H9 (cell line): ENCODE measurements around the gene CDH4. TPM values are rescaled to one million over a fixed set of nuclear protein-coding genes. Genes with fewer than 3 reads are reported as not detected.

Source experiments
- DNase-seq: peaks from one replicate; pipeline ENCODE4 v3.0.0-alpha.2; 2017
- H2AFZ ChIP-seq: one replicate; pipeline ENCODE4 v1.6.1; 2013; ENCODE audit warnings: mild to moderate bottlenecking, low read length, control low read depth, moderate library complexity
- H2AK5ac ChIP-seq: 2 replicates; pipeline ENCODE4 v1.6.1; 2013; ENCODE audit warnings: low read length, control low read depth, mixed read lengths; ENCODE audit not compliant: insufficient read length
- H2BK120ac ChIP-seq: one replicate; pipeline ENCODE4 v1.6.1; 2013; ENCODE audit warnings: low read depth, mild to moderate bottlenecking, low read length, control low read depth, inconsistent platforms; ENCODE audit not compliant: poor library complexity, severe bottlenecking
- H2BK12ac ChIP-seq: 2 replicates; pipeline ENCODE4 v1.6.1; 2013; ENCODE audit warnings: low read length, control low read depth, mixed read lengths, low read depth; ENCODE audit not compliant: insufficient read length
- H2BK15ac ChIP-seq: 2 replicates; pipeline ENCODE4 v1.6.1; 2013; ENCODE audit warnings: low read depth, low read length, control low read depth
- H2BK20ac ChIP-seq: one replicate; pipeline ENCODE4 v1.6.1; 2013; ENCODE audit warnings: low read depth, mild to moderate bottlenecking, low read length, control low read depth, inconsistent platforms; ENCODE audit not compliant: poor library complexity, severe bottlenecking
- H2BK5ac ChIP-seq: 2 replicates; pipeline ENCODE4 v1.6.1; 2013; ENCODE audit warnings: low read length, control low read depth, mixed read lengths; ENCODE audit not compliant: insufficient read length
- H3K14ac ChIP-seq: 2 replicates; pipeline ENCODE4 v1.6.1; 2013; ENCODE audit warnings: low read length, control low read depth; ENCODE audit not compliant: insufficient read depth
- H3K18ac ChIP-seq: 2 replicates; pipeline ENCODE4 v1.6.1; 2013; ENCODE audit warnings: low read depth, mild to moderate bottlenecking, mixed read lengths, low read length, control low read depth; ENCODE audit not compliant: insufficient read length
- H3K23ac ChIP-seq: 2 replicates; pipeline ENCODE4 v1.6.1; 2013; ENCODE audit warnings: low read length, control low read depth, mixed read lengths, low read depth; ENCODE audit not compliant: insufficient read length
- H3K23me2 ChIP-seq: 2 replicates; pipeline ENCODE4 v1.6.1; 2013; ENCODE audit warnings: low read depth, mild to moderate bottlenecking, mixed read lengths, low read length, control low read depth; ENCODE audit not compliant: insufficient read length, poor library complexity, severe bottlenecking
- H3K27ac ChIP-seq: 2 replicates; pipeline ENCODE4 v1.5.1; 2013; ENCODE audit warnings: low read length, control low read depth, mixed read lengths, low read depth; ENCODE audit not compliant: insufficient read length
- H3K27me3 ChIP-seq: 2 replicates; pipeline ENCODE4 v1.6.1; 2013; ENCODE audit warnings: low read length, control low read depth, inconsistent platforms; ENCODE audit not compliant: insufficient read depth
- H3K4ac ChIP-seq: 2 replicates; pipeline ENCODE4 v1.6.1; 2013; ENCODE audit warnings: low read depth, mild to moderate bottlenecking, control low read depth, inconsistent platforms, low read length, moderate library complexity
- H3K4me1 ChIP-seq: 2 replicates; pipeline ENCODE4 v1.6.1; 2013; ENCODE audit warnings: low read length, control low read depth, inconsistent platforms; ENCODE audit not compliant: insufficient read depth
- H3K4me2 ChIP-seq: 2 replicates; pipeline ENCODE4 v1.6.1; 2013; ENCODE audit warnings: low read length, control low read depth, mixed read lengths; ENCODE audit not compliant: insufficient read length, insufficient read depth
- H3K56ac ChIP-seq: 2 replicates; pipeline ENCODE4 v1.6.1; 2013; ENCODE audit warnings: low read depth, mild to moderate bottlenecking, mixed read lengths, low read length, control low read depth; ENCODE audit not compliant: insufficient read length
- H3K79me1 ChIP-seq: 2 replicates; pipeline ENCODE4 v1.6.1; 2013; ENCODE audit warnings: low read depth, mild to moderate bottlenecking, moderate library complexity, low read length, control low read depth, inconsistent platforms; ENCODE audit not compliant: insufficient read depth, poor library complexity, severe bottlenecking
- H3K79me2 ChIP-seq: 2 replicates; pipeline ENCODE4 v1.6.1; 2013; ENCODE audit warnings: low read length, control low read depth, inconsistent platforms; ENCODE audit not compliant: insufficient read depth
- H3K9ac ChIP-seq: 2 replicates; pipeline ENCODE4 v1.6.1; 2013; ENCODE audit warnings: low read length, control low read depth, mixed read lengths; ENCODE audit not compliant: insufficient read length; ENCODE audit errors: extremely low read depth
- H3K9me3 ChIP-seq: one replicate; pipeline ENCODE4 v1.6.1; 2013; ENCODE audit warnings: low read depth, low read length, inconsistent platforms; ENCODE audit not compliant: control insufficient read depth
- H3T11ph ChIP-seq: one replicate; pipeline ENCODE4 v1.6.1; 2013; ENCODE audit warnings: mild to moderate bottlenecking, low read length, control low read depth, inconsistent platforms
- H4K20me1 ChIP-seq: one replicate; pipeline ENCODE4 v1.6.1; 2013; ENCODE audit not compliant: control insufficient read depth, insufficient read length, insufficient read depth
- H4K5ac ChIP-seq: 2 replicates; pipeline ENCODE4 v1.6.1; 2013; ENCODE audit warnings: low read depth, mild to moderate bottlenecking, mixed read lengths, low read length, control low read depth; ENCODE audit not compliant: insufficient read length
- H4K8ac ChIP-seq: replicated peaks from 2 replicates; pipeline ENCODE4 v1.6.1; 2013; ENCODE audit warnings: low read length, control low read depth, mixed read lengths, low read depth; ENCODE audit not compliant: insufficient read length
- H4K91ac ChIP-seq: 2 replicates; pipeline ENCODE4 v1.6.1; 2013; ENCODE audit warnings: low read depth, mild to moderate bottlenecking, moderate library complexity, mixed read lengths, low read length, control low read depth; ENCODE audit not compliant: insufficient read length
- H3K27ac Mint-ChIP-seq, 3 experiments: 2 replicates in 2 of 3; 3 replicates in 1 of 3; pipeline ENCODE4 v1.8.0; 2020 to 2021; ENCODE audit warnings: mixed read lengths in 3 of 3, mild to moderate bottlenecking in 1 of 3, moderate library complexity in 1 of 3
- H3K27me3 Mint-ChIP-seq: 2 replicates; pipeline ENCODE4 v1.8.0; 2021; ENCODE audit warnings: low read depth, mild to moderate bottlenecking, moderate library complexity, mixed read lengths
- H3K36me3 Mint-ChIP-seq, 3 experiments: 2 replicates in 2 of 3; 3 replicates in 1 of 3; pipeline ENCODE4 v1.8.0; 2020 to 2021; ENCODE audit warnings: low read depth in 3 of 3, mixed read lengths in 3 of 3; ENCODE audit not compliant: insufficient read depth in 1 of 3
- H3K4me1 Mint-ChIP-seq, 2 experiments: 2 replicates each; pipeline ENCODE4 v1.8.0; 2020; ENCODE audit warnings: mixed read lengths in 2 of 2
- H3K4me3 Mint-ChIP-seq, 2 experiments: 2 replicates in 1 of 2; 3 replicates in 1 of 2; pipeline ENCODE4 v1.8.0; 2020 to 2021; ENCODE audit warnings: mild to moderate bottlenecking in 2 of 2, mixed read lengths in 2 of 2, moderate library complexity in 1 of 2
- H3K9me3 Mint-ChIP-seq, 2 experiments: 2 replicates in 1 of 2; 3 replicates in 1 of 2; pipeline ENCODE4 v1.8.0; 2020; ENCODE audit warnings: mild to moderate bottlenecking in 2 of 2, mixed read lengths in 2 of 2, moderate library complexity in 1 of 2
- WGBS: extraction: QIAGEN DNeasy Blood & Tissue Kit; methylation state at CpG from one replicate; pipeline ENCODE4 v1.1.7; 2013; ENCODE audit warnings: missing lambda C conversion rate, low lambda C conversion rate, mixed read lengths; ENCODE audit not compliant: insufficient read length; ENCODE audit errors: extremely low coverage; 5-methylcytosine and 5-hydroxymethylcytosine counted together
- total RNA-seq: library from RNA; stranded (reverse); gene quantifications from 2 replicates; pipeline ENCODE4 v1.2.1, GENCODE V29; 2021
- TF ChIP-seq, protein P1 (sequence below): fragments of 200-600 bp; sonication (generic); conservative IDR thresholded peaks from 3 replicates; pipeline ENCODE4 v1.8.0; 2021; ENCODE audit warnings: antibody characterized with exemption, mild to moderate bottlenecking

CDH4 gene
- total RNA-seq, 1 experiment from 2014 or later: 3.0 TPM

DNA sequence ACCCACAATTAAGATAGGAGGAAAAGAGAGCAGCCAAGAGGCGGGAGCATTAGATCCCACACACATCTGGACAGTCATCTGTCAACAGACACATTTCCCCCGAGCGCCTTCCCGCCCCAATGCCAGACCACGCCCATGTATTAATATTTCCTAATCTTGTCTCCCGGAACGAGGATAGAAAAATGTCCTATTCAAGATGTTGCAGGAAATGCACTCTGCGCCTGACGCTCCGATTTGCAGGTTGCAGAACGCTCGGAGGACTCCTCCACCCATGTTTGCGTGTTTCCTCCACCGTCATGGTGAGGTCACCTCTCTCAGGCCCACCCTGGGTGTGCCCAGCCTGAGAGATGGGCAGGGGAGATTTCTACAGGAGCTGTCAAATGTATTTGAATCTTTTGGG, 598.4 kb downstream of the CDH4 start:
- H4K8ac ChIP-seq: no peak overlapping the region
- H3K27me3 ChIP-seq: peaks cover 2% of the 10 kb centered on the region; the same call in 1 of the 2 replicates
- no peak overlapping the region for H3K27ac ChIP-seq
- WGBS: no CpG with 5 or more reads among the region's 14 CpGs
- no peaks in the 10 kb centered on the region for H4K20me1 ChIP-seq
- H2BK120ac ChIP-seq: no peak overlapping the region
- Mint-ChIP-seq H3K4me1 (no peaks in the 10 kb centered on the region), H3K9me3 (peaks cover 7 to 9% of the 10 kb centered on the region in 2 experiments), H3K27me3 (peaks cover 45% of the 10 kb centered on the region), H3K36me3 (peaks cover 0 to 6% (median 3%) of the 10 kb centered on the region in 3 experiments; a peak in 4 of 7 replicates), H3K4me3 (no peak overlapping the region), H3K27ac (no peak overlapping the region)
- H4K5ac ChIP-seq: no peak overlapping the region
- no peak overlapping the region for H3K9ac ChIP-seq
- H3K23me2 ChIP-seq: peaks cover 3% of the 10 kb centered on the region
- H2BK15ac ChIP-seq: no peak overlapping the region
- no peak overlapping the region for H2BK20ac ChIP-seq
- no peak overlapping the region for H3K18ac ChIP-seq
- H3K4ac ChIP-seq: no peak overlapping the region
- H3K56ac ChIP-seq: no peak overlapping the region
- no peak overlapping the region for H2BK12ac ChIP-seq
- H3K4me1 ChIP-seq: no peaks in the 10 kb centered on the region
- no peak for DNase-seq
- H3K9me3 ChIP-seq: peaks cover 7% of the 10 kb centered on the region
- H3K14ac ChIP-seq: no peak overlapping the region
- no peaks in the 10 kb centered on the region for H3K79me2 ChIP-seq
- no peak overlapping the region for H4K91ac ChIP-seq
- H2AK5ac ChIP-seq: no peak overlapping the region
- H2BK5ac ChIP-seq: no peak overlapping the region
- no peak overlapping the region for H3K23ac ChIP-seq
- no peak overlapping the region for H3K4me2 ChIP-seq
- TF ChIP-seq, protein P1, sequence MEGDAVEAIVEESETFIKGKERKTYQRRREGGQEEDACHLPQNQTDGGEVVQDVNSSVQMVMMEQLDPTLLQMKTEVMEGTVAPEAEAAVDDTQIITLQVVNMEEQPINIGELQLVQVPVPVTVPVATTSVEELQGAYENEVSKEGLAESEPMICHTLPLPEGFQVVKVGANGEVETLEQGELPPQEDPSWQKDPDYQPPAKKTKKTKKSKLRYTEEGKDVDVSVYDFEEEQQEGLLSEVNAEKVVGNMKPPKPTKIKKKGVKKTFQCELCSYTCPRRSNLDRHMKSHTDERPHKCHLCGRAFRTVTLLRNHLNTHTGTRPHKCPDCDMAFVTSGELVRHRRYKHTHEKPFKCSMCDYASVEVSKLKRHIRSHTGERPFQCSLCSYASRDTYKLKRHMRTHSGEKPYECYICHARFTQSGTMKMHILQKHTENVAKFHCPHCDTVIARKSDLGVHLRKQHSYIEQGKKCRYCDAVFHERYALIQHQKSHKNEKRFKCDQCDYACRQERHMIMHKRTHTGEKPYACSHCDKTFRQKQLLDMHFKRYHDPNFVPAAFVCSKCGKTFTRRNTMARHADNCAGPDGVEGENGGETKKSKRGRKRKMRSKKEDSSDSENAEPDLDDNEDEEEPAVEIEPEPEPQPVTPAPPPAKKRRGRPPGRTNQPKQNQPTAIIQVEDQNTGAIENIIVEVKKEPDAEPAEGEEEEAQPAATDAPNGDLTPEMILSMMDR: no peak
- H3T11ph ChIP-seq: no peak overlapping the region
- no peaks in the 10 kb centered on the region for H3K79me1 ChIP-seq
- no peak overlapping the region for H2AFZ ChIP-seq
